Gastrocnemius medialis (tissue), 4 donors: Measurements from ENCODE around the gene PDE3B. TPM values are rescaled to one million over a fixed set of nuclear protein-coding genes. Genes with fewer than 3 reads are reported as not detected.

Source experiments
- ATAC-seq, 2 donors: fragments of 150-250 bp; one replicate each; pipeline ENCODE4 v1.9.1; 2016
- DNase-seq, 2 donors: peaks; one replicate each; pipeline ENCODE4 v3.0.0-alpha.2; 2019
- H3K27ac ChIP-seq, 4 donors: fragments of 200-600 bp; sonication (generic); 1 replicate in 1 of 4; 2 replicates in 3 of 4; pipeline ENCODE4 v1.5.1; 2016 to 2018; ENCODE audit warnings: mild to moderate bottlenecking in 2 of 4, moderate library complexity in 1 of 4
- H3K27me3 ChIP-seq, 3 donors: fragments of 200-600 bp; sonication (generic) in 2 of 3; 1 replicate in 1 of 3; 2 replicates in 2 of 3; pipeline versions ENCODE4 v1.5.1 to v1.6.0; 2016 to 2019; ENCODE audit warnings: mild to moderate bottlenecking in 1 of 3, moderate library complexity in 1 of 3
- H3K36me3 ChIP-seq, 2 donors: fragments of 200-600 bp; sonication (generic) in 1 of 2; one replicate each; pipeline ENCODE4 v1.5.1; 2017 to 2018
- H3K4me1 ChIP-seq, 2 donors: fragments of 200-600 bp; sonication (generic) in 1 of 2; one replicate each; pipeline ENCODE4 v1.5.1; 2016 to 2017; ENCODE audit warnings: mild to moderate bottlenecking in 2 of 2
- H3K4me3 ChIP-seq, 4 donors: fragments of 200-600 bp; sonication (generic) in 3 of 4; 1 replicate in 1 of 4; 2 replicates in 3 of 4; pipeline ENCODE4 v1.5.1; 2016 to 2019; ENCODE audit warnings: mild to moderate bottlenecking in 2 of 4
- H3K9me3 ChIP-seq, 3 donors: fragments of 200-600 bp; sonication (generic) in 2 of 3; 1 replicate in 1 of 3; 2 replicates in 2 of 3; pipeline ENCODE4 v1.5.1; 2016 to 2019
- POLR2A ChIP-seq, 2 donors: fragments of 450-650 bp; IDR thresholded peaks; one replicate each; pipeline ENCODE4 v1.6.1; 2017; ENCODE audit warnings: antibody characterized with exemption in 2 of 2, mild to moderate bottlenecking in 2 of 2, moderate library complexity in 2 of 2
- in situ Hi-C, 4 donors: fragments of 200-750 bp; cut with MboI; loops; one replicate each; pipeline versions ENCODE4 v1.15.0 to v1.8.0; 2017; ENCODE audit warnings: low sequenced_read_pairs in 4 of 4
- intact Hi-C: fragments of 100-400 bp; cut with DNase I; formaldehyde crosslinking; loops from one replicate; pipeline ENCODE4 v1.15.1; 2023; ENCODE audit warnings: low total_unique reads
- total RNA-seq, 4 donors: library from RNA; depleted of rRNA; stranded (reverse); fragments of >200 nt; gene quantifications; one replicate each; pipeline versions ENCODE4 v1.1.0 to v1.2.3, GENCODE V29; 2016
- TF ChIP-seq, protein P1 (sequence below), 5 experiments: fragments of 450-650 bp in 3 of 5; fragments of 200-600 bp in 2 of 5; sonication (generic) in 2 of 5; IDR thresholded peaks in 4 of 5; conservative IDR thresholded peaks in 1 of 5; 1 replicate in 4 of 5; 2 replicates in 1 of 5; pipeline ENCODE4 v1.5.1; 2016 to 2019; ENCODE audit warnings: antibody characterized with exemption in 5 of 5, mild to moderate bottlenecking in 3 of 5, moderate library complexity in 3 of 5

The PDE3B gene
- total RNA-seq, 4 donors from 2014 or later = 0.39 to 1.1 (median 0.76) TPM

DNA sequence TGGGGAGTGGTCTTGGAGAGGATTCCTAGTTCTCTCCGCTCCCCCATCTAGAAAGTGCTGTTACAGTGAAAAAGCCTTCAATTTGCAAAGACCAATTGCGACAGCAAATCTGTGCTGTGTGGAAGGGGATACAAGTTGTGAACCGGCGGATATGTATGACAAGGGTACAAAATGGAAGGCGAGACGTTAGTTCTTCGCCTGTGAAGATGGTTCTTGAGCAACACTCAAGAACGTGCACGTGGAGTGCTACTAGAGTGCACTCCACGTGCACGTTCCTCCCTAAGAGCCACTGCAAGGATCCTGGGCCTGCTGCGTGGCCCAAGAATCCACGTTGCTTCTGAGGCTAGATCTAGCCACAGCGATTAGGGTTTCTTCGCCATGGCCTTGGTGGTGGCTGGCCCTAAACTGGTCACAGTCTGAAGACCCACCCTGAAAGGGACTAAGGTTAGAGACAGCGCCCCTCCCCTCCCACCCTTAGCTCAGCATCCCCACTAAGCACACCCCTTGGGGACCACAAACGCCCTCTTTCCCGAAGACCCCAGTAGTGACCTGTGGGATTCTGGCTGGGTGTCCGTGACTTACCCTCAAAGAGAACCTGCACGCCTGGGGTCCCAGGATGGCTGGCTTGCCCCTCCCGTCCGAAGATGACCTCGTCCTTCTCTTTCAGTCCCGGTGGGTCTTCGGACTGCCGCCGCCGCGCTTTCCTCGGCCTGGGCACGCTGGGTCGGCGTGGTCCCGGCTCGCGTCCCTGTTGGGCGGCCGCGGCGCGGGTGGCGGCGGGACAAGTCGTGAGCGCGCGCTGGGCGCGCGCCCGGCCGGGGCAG lies 519 bp upstream of the PDE3B start:
- Histone ChIP-seq H3K36me3 (no peaks in the 10 kb centered on the region), H3K4me1 (no peaks in the 10 kb centered on the region), H3K27ac (no peak overlapping the region), H3K9me3 (no peaks in the 10 kb centered on the region), H3K4me3 (peak overlapping the region; percentile 43 to 72 (median 66)), H3K27me3 (peaks cover 18 to 29% (median 26%) of the 10 kb centered on the region in 3 donors)
- DNase-seq = no peak
- ATAC-seq = no peak
- in situ Hi-C loops (no loop called here), intact Hi-C loops (loop anchor here (5.0 kb wide), 1 partner anchor 259 kb away; no protein-coding TSS in a partner anchor)
- no peak for TF ChIP-seq POLR2A (IDR thresholded peaks at IDR 0.05)
- TF ChIP-seq, protein P1, sequence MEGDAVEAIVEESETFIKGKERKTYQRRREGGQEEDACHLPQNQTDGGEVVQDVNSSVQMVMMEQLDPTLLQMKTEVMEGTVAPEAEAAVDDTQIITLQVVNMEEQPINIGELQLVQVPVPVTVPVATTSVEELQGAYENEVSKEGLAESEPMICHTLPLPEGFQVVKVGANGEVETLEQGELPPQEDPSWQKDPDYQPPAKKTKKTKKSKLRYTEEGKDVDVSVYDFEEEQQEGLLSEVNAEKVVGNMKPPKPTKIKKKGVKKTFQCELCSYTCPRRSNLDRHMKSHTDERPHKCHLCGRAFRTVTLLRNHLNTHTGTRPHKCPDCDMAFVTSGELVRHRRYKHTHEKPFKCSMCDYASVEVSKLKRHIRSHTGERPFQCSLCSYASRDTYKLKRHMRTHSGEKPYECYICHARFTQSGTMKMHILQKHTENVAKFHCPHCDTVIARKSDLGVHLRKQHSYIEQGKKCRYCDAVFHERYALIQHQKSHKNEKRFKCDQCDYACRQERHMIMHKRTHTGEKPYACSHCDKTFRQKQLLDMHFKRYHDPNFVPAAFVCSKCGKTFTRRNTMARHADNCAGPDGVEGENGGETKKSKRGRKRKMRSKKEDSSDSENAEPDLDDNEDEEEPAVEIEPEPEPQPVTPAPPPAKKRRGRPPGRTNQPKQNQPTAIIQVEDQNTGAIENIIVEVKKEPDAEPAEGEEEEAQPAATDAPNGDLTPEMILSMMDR (IDR thresholded peaks at IDR 0.05 in 4 of 5, conservative IDR thresholded peaks at IDR 0.05 in 1 of 5) = no peak

DNA sequence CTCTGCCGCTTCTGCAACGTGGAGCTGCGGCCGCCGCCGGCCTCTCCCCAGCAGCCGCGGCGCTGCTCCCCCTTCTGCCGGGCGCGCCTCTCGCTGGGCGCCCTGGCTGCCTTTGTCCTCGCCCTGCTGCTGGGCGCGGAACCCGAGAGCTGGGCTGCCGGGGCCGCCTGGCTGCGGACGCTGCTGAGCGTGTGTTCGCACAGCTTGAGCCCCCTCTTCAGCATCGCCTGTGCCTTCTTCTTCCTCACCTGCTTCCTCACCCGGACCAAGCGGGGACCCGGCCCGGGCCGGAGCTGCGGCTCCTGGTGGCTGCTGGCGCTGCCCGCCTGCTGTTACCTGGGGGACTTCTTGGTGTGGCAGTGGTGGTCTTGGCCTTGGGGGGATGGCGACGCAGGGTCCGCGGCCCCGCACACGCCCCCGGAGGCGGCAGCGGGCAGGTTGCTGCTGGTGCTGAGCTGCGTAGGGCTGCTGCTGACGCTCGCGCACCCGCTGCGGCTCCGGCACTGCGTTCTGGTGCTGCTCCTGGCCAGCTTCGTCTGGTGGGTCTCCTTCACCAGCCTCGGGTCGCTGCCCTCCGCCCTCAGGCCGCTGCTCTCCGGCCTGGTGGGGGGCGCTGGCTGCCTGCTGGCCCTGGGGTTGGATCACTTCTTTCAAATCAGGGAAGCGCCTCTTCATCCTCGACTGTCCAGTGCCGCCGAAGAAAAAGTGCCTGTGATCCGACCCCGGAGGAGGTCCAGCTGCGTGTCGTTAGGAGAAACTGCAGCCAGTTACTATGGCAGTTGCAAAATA lies 816 bp downstream of the PDE3B start:
- Histone ChIP-seq H3K4me1 (no peaks in the 10 kb centered on the region), H3K27ac (no peak overlapping the region), H3K4me3 (peak overlapping the region; percentile 61 to 72 (median 66)), H3K36me3 (no peaks in the 10 kb centered on the region), H3K27me3 (peaks cover 18 to 29% (median 26%) of the 10 kb centered on the region in 3 donors), H3K9me3 (no peaks in the 10 kb centered on the region)
- intact Hi-C loops (loop anchor here (5.0 kb wide), 1 partner anchor 258 kb away; no protein-coding TSS in a partner anchor), in situ Hi-C loops (no loop called here)
- DNase-seq (no peak), ATAC-seq (peak; percentile 53 to 54)
- TF ChIP-seq POLR2A (IDR thresholded peaks at IDR 0.05) = no peak
- TF ChIP-seq, protein P1 (IDR thresholded peaks at IDR 0.05 in 4 of 5, conservative IDR thresholded peaks at IDR 0.05 in 1 of 5) = peak in 1 of 5 experiments; percentile 5

DNA sequence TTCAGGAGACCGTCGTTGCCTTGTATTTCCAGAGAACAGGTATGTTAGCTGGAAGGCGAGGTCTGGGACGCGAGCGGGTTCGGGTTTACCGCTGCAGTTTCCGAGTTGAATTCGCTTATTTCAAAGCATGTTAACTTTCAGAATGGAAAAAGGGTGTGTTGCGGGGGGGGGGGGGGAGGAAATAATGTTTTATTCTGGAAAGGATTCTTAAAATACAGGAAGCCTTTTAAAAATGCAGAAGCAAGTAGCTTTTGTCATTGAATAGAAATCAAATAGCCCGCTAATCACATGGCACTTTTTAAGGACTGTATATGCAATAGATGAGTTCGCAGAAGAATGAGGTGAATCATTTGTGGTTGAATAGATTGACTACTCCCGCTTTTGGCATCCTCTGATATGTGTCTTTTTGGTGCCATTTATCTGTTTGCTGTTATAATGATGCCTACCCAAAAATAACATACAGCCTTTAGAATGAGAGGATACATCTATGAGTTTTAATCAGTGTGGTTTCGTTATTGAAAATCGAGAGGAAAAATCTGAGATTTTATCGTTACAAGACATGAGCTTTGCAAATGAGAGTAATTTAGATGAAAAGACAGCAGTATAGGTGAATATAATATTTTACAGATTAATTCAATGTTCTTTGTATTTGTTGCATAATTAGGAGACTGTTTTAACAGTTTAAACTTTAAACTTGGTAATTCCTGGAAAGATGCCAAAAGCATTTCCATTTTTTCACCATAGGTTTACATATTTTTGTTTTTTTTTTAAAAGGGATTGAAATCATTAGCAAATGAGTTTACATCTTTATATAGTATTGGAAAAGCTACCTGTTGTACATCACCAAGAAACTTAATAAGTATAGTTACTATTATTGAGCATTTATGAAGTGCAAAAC lies 1.7 kb downstream of the PDE3B start:
- intact Hi-C loops = no loop called here
- in situ Hi-C loops = no loop called here
- DNase-seq (no peak), ATAC-seq (no peak)
- H3K36me3 ChIP-seq = no peaks in the 10 kb centered on the region
- H3K27me3 ChIP-seq = peaks cover 18 to 29% (median 26%) of the 10 kb centered on the region in 3 donors
- H3K27ac ChIP-seq = no peak overlapping the region
- TF ChIP-seq, protein P1 (IDR thresholded peaks at IDR 0.05 in 4 of 5, conservative IDR thresholded peaks at IDR 0.05 in 1 of 5) = no peak
- TF ChIP-seq POLR2A (IDR thresholded peaks at IDR 0.05) = no peak
- no peaks in the 10 kb centered on the region for H3K9me3 ChIP-seq
- H3K4me3 ChIP-seq = peak overlapping the region; percentile 61 to 72 (median 66)
- no peaks in the 10 kb centered on the region for H3K4me1 ChIP-seq
